NCI-H2196 (cell line): ENCODE measurements around the gene BAIAP2.
A peak's percentile ranks its signal among the peaks of the same experiment; 100 is the strongest.
"Not testable (repeated sequence)": the region's sequence is repeated elsewhere in the genome, so short reads cannot be mapped to it uniquely, and the experiment has no call there.

Experiments used
- DNase-seq: peaks from one replicate; lab custom pipeline; 2025; ENCODE audit not compliant: unreplicated experiment; lab: John Stamatoyannopoulos, UW

The BAIAP2 gene

GRCh38 chr17:81021531-81022343, 13.2 kb upstream of the BAIAP2 start:
- DNase-seq: peak; percentile 65

GRCh38 chr17:81022344-81022676, 12.6 kb upstream of the BAIAP2 start:
- no peak for DNase-seq

- no peak for DNase-seq
These were observed 9.7 kb upstream of the BAIAP2 start for GRCh38 chr17:81025065-81025740.

GRCh38 chr17:81025741-81026129, 9.2 kb upstream of the BAIAP2 start:
- DNase-seq: no peak

GRCh38 chr17:81026266-81027036, 8.5 kb upstream of the BAIAP2 start:
- DNase-seq: no peak

- no peak for DNase-seq
These were observed 7.9 kb upstream of the BAIAP2 start for GRCh38 chr17:81027038-81027437.

GRCh38 chr17:81027591-81028505, 7.1 kb upstream of the BAIAP2 start:
- DNase-seq: no peak

- no peak for DNase-seq
These were observed 6.5 kb upstream of the BAIAP2 start for GRCh38 chr17:81028506-81028858.

GRCh38 chr17:81029859-81030258, 5.1 kb upstream of the BAIAP2 start:
- DNase-seq: no peak

GRCh38 chr17:81030312-81030711, 4.6 kb upstream of the BAIAP2 start:
- not testable (repeated sequence) for DNase-seq

- no peak for DNase-seq
These were observed 4.0 kb upstream of the BAIAP2 start for GRCh38 chr17:81030741-81031565.

GRCh38 chr17:81031566-81032550, 3.1 kb upstream of the BAIAP2 start:
- no peak for DNase-seq

- no peak for DNase-seq
These were observed 2.1 kb upstream of the BAIAP2 start for GRCh38 chr17:81032641-81033480.

- DNase-seq: no peak
These were observed 1.3 kb upstream of the BAIAP2 start for GRCh38 chr17:81033535-81034167.

- DNase-seq: peak; percentile 72
These were observed 678 bp upstream of the BAIAP2 start for GRCh38 chr17:81034168-81034777.

- DNase-seq: no peak
These were observed 708 bp downstream of the BAIAP2 start for GRCh38 chr17:81035521-81036196.
